ENCODE data around the gene TCF4. TPM values are rescaled to one million over a fixed set of nuclear protein-coding genes. Genes with fewer than 3 reads are reported as not detected.

The TCF4 gene
- polyA plus RNA-seq, 1 donor (not counting 4 experiments of a cell fraction or from before 2014, with no cell fraction given), result 9.7 TPM

GRCh38 chr18:55607773-55608172 is 19.8 kb upstream of the TCF4 start:
- H3K9me1 ChIP-seq (ENCODE audit: control insufficient read depth, extremely low read depth, insufficient read depth, low read length), result no peaks in the 10 kb centered on the region
- H3K27me3 ChIP-seq (ENCODE audit: control insufficient read depth, extremely low read depth, insufficient read depth, low read length), result no peaks in the 10 kb centered on the region
- no peaks in the 10 kb centered on the region for H3K79me2 ChIP-seq (ENCODE audit: control insufficient read depth, insufficient read depth, low read length)
- no peaks in the 10 kb centered on the region for H4K20me1 ChIP-seq (ENCODE audit: control insufficient read depth, extremely low read depth, insufficient read depth, low read length)
- H3K4me1 ChIP-seq (ENCODE audit: control insufficient read depth, extremely low read depth, insufficient read depth, low read length), result no peaks in the 10 kb centered on the region
- no peak overlapping the region for H3K27ac ChIP-seq (ENCODE audit: control insufficient read depth, insufficient read depth, low read length)
- no peak overlapping the region for H3K9ac ChIP-seq (ENCODE audit: control insufficient read depth, extremely low read depth, insufficient read depth, low read length)
- no peak overlapping the region for H2AFZ ChIP-seq (ENCODE audit: control insufficient read depth, low read length)
- FAIRE-seq (no peak), DNase-seq (ENCODE audit: low read depth, low spot score) (no peak)
- no peak overlapping the region for H3K4me2 ChIP-seq (ENCODE audit: control insufficient read depth, extremely low read depth, insufficient read depth, low read depth, low read length)
- H3K4me3 ChIP-seq (ENCODE audit: control insufficient read depth in 2 of 3, extremely low read depth in 1 of 3, insufficient read depth in 2 of 3, low read depth in 1 of 3, low read length in 3 of 3), result no peak overlapping the region
- dilution Hi-C loops (cut with MboI; ENCODE audit: extremely low pct_ligation_motif_present, low sequenced_read_pairs), result no loop called here
- TF ChIP-seq, protein P1, sequence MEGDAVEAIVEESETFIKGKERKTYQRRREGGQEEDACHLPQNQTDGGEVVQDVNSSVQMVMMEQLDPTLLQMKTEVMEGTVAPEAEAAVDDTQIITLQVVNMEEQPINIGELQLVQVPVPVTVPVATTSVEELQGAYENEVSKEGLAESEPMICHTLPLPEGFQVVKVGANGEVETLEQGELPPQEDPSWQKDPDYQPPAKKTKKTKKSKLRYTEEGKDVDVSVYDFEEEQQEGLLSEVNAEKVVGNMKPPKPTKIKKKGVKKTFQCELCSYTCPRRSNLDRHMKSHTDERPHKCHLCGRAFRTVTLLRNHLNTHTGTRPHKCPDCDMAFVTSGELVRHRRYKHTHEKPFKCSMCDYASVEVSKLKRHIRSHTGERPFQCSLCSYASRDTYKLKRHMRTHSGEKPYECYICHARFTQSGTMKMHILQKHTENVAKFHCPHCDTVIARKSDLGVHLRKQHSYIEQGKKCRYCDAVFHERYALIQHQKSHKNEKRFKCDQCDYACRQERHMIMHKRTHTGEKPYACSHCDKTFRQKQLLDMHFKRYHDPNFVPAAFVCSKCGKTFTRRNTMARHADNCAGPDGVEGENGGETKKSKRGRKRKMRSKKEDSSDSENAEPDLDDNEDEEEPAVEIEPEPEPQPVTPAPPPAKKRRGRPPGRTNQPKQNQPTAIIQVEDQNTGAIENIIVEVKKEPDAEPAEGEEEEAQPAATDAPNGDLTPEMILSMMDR (optimal IDR thresholded peaks at IDR 0.05 in 1 of 3, IDR thresholded peaks at IDR 0.05 in 1 of 3, conservative IDR thresholded peaks at IDR 0.05 in 1 of 3; ENCODE audit: extremely low read depth in 1 of 3, insufficient read depth in 2 of 3, low read length in 3 of 3), result no peak
- no peak for TF ChIP-seq EZH2 (IDR thresholded peaks at IDR 0.05; ENCODE audit: low read length)
- H3K9me3 ChIP-seq (ENCODE audit: control insufficient read depth, low read depth, low read length), result no peaks in the 10 kb centered on the region
- no peaks in the 10 kb centered on the region for H3K36me3 ChIP-seq (ENCODE audit: control insufficient read depth in 2 of 2, extremely low read depth in 1 of 2, insufficient read depth in 2 of 2, low read length in 2 of 2)

DNA sequence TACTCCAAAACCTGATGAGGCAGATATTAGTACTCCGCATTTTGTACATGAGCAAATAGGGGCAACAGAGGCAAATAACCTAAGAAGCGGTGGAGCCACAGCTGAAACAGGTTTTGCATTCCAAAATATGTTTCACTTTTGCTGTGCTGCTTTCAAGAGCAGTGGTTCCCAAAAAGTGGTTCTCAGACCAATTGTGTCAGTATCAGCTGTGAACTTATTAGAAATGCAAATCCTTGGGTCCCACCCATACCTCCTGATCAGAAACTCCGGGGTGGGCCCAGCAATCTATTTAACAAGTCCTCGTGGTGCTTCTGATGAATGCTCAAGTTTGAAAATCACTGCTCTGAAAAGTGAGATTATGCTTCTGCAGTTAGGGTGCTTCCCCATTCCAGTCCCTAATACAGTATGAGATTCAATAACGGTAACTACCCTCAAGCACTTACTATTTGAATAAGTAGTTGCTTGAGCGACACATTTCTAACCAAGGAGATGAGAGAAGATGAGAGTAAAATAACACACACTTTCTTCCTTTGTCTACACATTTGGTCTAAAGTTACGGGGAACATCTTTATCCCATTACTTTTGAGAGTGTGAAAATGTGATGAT is 17.8 kb upstream of the TCF4 start:
- Histone ChIP-seq H2AFZ (ENCODE audit: control insufficient read depth, low read length) (peak overlapping the region; percentile 3), H3K9ac (ENCODE audit: control insufficient read depth, extremely low read depth, insufficient read depth, low read length) (no peak overlapping the region), H3K27ac (ENCODE audit: control insufficient read depth, insufficient read depth, low read length) (no peak overlapping the region), H3K9me1 (ENCODE audit: control insufficient read depth, extremely low read depth, insufficient read depth, low read length) (no peaks in the 10 kb centered on the region), H3K4me2 (ENCODE audit: control insufficient read depth, extremely low read depth, insufficient read depth, low read depth, low read length) (no peak overlapping the region), H3K9me3 (ENCODE audit: control insufficient read depth, low read depth, low read length) (no peaks in the 10 kb centered on the region), H4K20me1 (ENCODE audit: control insufficient read depth, extremely low read depth, insufficient read depth, low read length) (no peaks in the 10 kb centered on the region), H3K79me2 (ENCODE audit: control insufficient read depth, insufficient read depth, low read length) (no peaks in the 10 kb centered on the region), H3K27me3 (ENCODE audit: control insufficient read depth, extremely low read depth, insufficient read depth, low read length) (no peaks in the 10 kb centered on the region), H3K36me3 (ENCODE audit: control insufficient read depth in 2 of 2, extremely low read depth in 1 of 2, insufficient read depth in 2 of 2, low read length in 2 of 2) (no peaks in the 10 kb centered on the region), H3K4me1 (ENCODE audit: control insufficient read depth, extremely low read depth, insufficient read depth, low read length) (no peaks in the 10 kb centered on the region), H3K4me3 (ENCODE audit: control insufficient read depth in 2 of 3, extremely low read depth in 1 of 3, insufficient read depth in 2 of 3, low read depth in 1 of 3, low read length in 3 of 3) (no peak overlapping the region)
- TF ChIP-seq, protein P1 (optimal IDR thresholded peaks at IDR 0.05 in 1 of 3, IDR thresholded peaks at IDR 0.05 in 1 of 3, conservative IDR thresholded peaks at IDR 0.05 in 1 of 3; ENCODE audit: extremely low read depth in 1 of 3, insufficient read depth in 2 of 3, low read length in 3 of 3), result no peak
- TF ChIP-seq EZH2 (IDR thresholded peaks at IDR 0.05; ENCODE audit: low read length), result no peak
- DNase-seq (ENCODE audit: low read depth, low spot score) (no peak), FAIRE-seq (no peak)
- dilution Hi-C loops (cut with MboI; ENCODE audit: extremely low pct_ligation_motif_present, low sequenced_read_pairs), result no loop called here

Data from keratinocyte (primary cell).